WI38 (cell line): ENCODE results near the gene PITRM1.

ENCODE experiments used
- H3K4me3 ChIP-seq: 2 replicates; pipeline ENCODE4 v1.5.1; 2011; ENCODE audit warnings: low read depth, mild to moderate bottlenecking, control low read depth, low read length
- TF ChIP-seq, protein P1 (sequence below): IDR thresholded peaks from 2 replicates; pipeline ENCODE4 v1.5.1; 2012; ENCODE audit warnings: low read depth, mild to moderate bottlenecking, control low read depth, low read length

Gene PITRM1

DNA sequence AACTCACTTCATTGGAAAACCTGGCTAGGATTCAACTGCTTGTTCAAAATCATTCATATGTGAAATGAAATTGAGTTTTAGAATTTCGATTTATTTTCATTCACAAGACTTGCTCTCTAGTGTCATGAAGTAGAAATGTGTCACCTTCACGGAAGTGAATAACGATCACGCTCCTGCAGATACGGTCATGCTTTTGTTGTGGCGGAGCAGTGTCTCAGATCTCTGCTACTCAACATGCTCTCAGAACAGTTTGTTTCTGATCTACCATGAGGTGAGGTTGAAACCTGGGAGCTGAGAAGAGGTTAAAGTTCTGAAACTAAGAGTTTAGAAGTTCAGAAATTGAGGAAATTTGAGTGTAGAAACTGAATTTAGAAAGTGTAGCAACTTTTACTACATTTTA, 13.8 kb upstream of the PITRM1 start:
- TF ChIP-seq, protein P1, sequence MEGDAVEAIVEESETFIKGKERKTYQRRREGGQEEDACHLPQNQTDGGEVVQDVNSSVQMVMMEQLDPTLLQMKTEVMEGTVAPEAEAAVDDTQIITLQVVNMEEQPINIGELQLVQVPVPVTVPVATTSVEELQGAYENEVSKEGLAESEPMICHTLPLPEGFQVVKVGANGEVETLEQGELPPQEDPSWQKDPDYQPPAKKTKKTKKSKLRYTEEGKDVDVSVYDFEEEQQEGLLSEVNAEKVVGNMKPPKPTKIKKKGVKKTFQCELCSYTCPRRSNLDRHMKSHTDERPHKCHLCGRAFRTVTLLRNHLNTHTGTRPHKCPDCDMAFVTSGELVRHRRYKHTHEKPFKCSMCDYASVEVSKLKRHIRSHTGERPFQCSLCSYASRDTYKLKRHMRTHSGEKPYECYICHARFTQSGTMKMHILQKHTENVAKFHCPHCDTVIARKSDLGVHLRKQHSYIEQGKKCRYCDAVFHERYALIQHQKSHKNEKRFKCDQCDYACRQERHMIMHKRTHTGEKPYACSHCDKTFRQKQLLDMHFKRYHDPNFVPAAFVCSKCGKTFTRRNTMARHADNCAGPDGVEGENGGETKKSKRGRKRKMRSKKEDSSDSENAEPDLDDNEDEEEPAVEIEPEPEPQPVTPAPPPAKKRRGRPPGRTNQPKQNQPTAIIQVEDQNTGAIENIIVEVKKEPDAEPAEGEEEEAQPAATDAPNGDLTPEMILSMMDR: no peak
- H3K4me3 ChIP-seq: no peak overlapping the region

DNA sequence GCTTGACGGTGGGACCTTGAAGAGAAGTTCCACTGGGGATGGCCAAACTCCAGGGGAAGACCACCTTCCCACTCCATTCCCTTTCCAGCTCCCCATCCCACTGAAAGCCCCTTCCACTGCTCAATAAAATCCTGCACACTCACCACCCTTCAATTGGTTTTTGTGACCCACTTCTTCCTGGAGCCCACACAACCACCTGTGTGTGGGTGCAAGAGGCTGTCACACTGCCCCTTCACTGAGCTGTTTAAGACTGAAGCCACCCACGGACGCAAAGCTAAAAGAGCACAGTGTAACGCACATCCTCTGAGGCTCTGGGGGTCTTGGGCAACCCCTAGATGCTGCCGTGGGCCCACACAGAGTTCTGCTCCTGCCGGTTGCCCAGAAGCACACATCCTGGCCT, 12.8 kb upstream of the PITRM1 start:
- no peak overlapping the region for H3K4me3 ChIP-seq
- TF ChIP-seq, protein P1: no peak

DNA sequence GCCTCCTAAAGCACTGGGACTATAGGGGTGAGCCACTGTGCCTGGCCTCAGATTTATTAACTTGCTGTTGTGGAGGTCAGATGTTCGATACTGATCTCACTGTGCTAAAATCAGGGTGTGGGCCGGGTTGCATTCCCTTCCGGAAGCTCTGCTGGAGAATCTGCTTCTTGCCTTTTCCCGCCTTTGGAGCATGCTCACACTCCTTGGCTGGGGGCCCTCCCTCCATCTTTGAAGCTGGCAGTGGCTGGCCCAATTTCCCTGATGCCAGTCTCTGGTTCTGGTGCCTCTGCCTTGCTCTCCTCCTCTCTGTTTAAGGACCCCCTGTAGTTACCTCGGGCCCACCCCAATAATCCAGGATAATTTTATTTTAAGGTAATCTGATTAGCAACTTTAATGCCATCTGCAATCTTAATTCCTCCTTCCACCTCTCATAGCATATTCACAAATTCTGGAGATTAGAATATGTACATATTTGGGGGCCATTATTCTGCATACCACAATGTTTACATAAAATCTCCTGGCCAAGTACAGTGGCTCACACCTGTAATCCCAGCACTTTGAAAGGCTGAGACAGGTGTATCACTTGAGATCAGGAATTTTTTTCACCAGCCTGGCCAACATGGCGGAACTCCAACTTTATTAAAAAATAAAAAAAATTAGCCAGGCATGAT, 7.9 kb upstream of the PITRM1 start:
- TF ChIP-seq, protein P1: no peak
- H3K4me3 ChIP-seq: no peak overlapping the region

DNA sequence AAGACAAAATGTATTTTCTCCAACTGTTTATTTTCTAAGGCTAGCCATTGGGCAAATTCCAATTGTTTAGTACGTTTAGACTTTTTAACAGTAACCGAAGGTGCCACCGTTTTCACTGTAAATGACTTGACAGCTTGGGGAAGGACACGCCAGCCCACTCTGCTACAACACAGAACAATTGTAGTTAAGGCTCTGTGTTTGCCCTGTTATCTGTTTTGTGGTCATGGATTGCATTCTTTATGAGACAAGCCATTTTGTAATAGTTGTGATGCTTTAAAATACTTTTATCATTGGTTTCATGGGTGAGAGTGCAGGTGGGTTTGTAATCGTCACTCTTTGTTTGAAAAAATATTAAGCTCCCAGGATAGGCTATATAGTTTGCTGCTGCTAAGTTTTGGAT, 6.6 kb upstream of the PITRM1 start:
- no peak overlapping the region for H3K4me3 ChIP-seq

DNA sequence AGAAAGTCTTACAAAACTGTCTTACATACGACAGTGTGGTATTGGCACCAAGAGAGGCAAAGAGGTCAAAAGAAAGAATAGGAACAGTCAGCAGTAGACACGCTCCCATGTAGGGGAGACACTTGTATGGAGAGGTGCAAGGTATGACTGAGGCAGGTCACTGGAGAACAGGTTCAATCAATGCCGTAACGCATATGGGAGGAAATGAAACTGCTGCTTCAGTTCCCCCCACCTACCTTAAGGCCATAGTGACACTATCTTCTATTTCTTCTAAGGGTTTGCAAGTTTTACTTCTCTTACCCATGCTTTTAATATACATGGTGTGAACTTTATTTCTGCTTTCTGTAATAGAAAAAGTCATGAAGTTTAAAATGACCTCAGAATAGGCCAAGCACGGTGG, 5.5 kb upstream of the PITRM1 start:
- H3K4me3 ChIP-seq: no peak overlapping the region
- TF ChIP-seq, protein P1: no peak

More for the DNA sequence above, 6.6 kb upstream of the PITRM1 start:
- TF ChIP-seq, protein P1: no peak

DNA sequence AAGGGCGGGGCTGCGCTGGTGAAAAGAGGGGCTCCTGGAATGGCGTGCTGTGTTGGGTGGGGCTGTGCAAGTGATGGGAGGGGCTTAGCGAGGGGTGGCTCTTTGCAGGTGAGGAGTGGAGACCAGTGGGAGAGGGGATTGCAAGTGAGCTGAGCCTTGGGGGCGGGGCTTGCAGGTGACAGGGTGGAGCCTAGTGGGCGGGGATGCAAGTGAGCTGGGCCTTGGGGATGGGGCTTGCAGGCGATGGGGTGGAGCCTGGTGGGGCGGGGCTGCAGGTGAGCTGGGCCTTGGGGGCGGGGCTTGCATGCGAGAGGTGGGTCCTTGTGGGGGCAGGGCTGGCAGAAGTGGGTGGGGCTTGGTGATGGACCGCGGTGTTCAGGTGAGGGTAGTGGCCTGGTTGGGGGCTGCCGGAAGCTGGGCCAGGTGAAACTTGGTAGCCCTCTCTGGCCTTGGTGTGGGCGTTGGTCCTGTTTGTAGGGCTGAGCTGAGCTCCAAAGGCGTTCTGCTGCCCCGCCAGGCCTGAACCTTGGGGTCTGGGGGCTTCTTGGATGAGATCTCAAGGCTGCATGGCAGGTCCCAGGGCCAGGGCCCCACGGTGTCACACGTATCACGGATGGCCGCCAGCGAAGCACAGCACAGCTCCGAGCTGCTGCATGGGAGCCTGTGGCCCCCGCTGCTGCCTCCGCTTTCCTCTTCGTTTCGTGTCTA, 743 bp upstream of the PITRM1 start:
- peak overlapping the region; percentile 53 for H3K4me3 ChIP-seq
- TF ChIP-seq, protein P1: no peak

DNA sequence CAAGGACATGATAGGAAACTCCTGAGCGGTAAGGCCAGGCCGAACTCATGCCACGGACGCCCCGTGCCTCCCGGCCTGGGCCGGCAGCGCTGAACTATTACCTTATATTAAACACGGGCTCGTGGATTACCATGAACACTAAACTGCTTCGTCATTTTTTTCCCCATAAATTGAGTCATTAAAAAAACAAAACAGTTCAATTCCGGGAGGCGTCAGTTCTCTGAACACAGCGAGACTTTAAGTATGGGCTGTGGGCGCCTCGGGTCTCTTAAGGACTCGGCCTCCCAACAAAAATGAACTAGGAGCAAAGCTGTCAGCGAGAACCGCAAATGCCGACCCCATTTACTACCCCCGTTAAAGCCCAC, 519 bp downstream of the PITRM1 start:
- TF ChIP-seq, protein P1: no peak
- H3K4me3 ChIP-seq: peak overlapping the region; percentile 91

DNA sequence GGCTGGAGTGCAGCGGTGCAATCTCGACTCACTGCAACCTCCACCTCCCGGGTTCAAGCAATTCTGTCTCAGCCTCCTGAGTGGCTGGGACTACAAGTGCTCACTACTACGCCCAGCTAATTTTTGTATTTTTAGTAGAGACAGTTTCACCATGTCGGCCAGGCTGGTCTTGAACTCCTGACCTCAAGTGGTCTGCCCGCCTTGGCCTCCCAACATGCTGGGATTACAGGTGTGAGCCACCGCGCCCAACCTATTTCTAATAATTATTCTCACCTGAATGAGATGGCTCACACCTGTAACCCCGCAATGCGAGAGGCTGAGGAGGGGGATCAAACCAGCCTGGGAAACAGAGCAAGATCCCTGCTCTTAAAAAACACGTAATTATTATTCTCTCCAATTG, 1.1 kb downstream of the PITRM1 start:
- H3K4me3 ChIP-seq: peak overlapping the region; percentile 91
